Ascending aorta (tissue), 2 donors: Measurements from ENCODE around the gene PLEKHM2. TPM values are rescaled to one million over a fixed set of nuclear protein-coding genes. Genes with fewer than 3 reads are reported as not detected.

Source experiments
- DNase-seq, 2 donors: peaks; one replicate each; pipeline ENCODE4 v3.0.0-alpha.2; 2019; ENCODE audit warnings: low spot score in 2 of 2
- H3K27ac ChIP-seq, 2 donors: fragments of 200-600 bp; sonication (generic); one replicate each; pipeline ENCODE4 v1.5.1; 2016 to 2017; ENCODE audit warnings: mild to moderate bottlenecking in 1 of 2
- H3K27me3 ChIP-seq: fragments of 200-600 bp; sonication (generic); one replicate; pipeline ENCODE4 v1.5.1; 2017
- H3K36me3 ChIP-seq, 2 donors: fragments of 200-600 bp; sonication (generic); one replicate each; pipeline ENCODE4 v1.5.1; 2016
- H3K4me1 ChIP-seq, 2 donors: fragments of 200-600 bp; sonication (generic); one replicate each; pipeline ENCODE4 v1.5.1; 2016 to 2017; ENCODE audit warnings: mild to moderate bottlenecking in 1 of 2
- H3K4me3 ChIP-seq, 2 donors: fragments of 200-600 bp; sonication (generic); one replicate each; pipeline ENCODE4 v1.5.1; 2016 to 2017; ENCODE audit warnings: mild to moderate bottlenecking in 1 of 2
- H3K9me3 ChIP-seq, 2 donors: fragments of 200-600 bp; sonication (generic); one replicate each; pipeline ENCODE4 v1.5.1; 2016
- intact Hi-C: fragments of 100-400 bp; cut with DNase I; formaldehyde crosslinking; loops from one replicate; pipeline ENCODE4 v1.15.1; 2023
- total RNA-seq: library from RNA; depleted of rRNA; stranded (reverse); fragments of >200 nt; gene quantifications from one replicate; pipeline ENCODE4 v1.1.0, GENCODE V29; 2016
- TF ChIP-seq, protein P1 (sequence below), 3 experiments: fragments of 200-600 bp in 2 of 3; fragments of 450-650 bp in 1 of 3; sonication (generic) in 2 of 3; IDR thresholded peaks; one replicate each; pipeline ENCODE4 v1.5.1; 2016 to 2019; ENCODE audit warnings: antibody characterized with exemption in 3 of 3, mild to moderate bottlenecking in 1 of 3, moderate library complexity in 1 of 3

PLEKHM2 gene
- total RNA-seq, 1 donor from 2014 or later: 129 TPM

DNA sequence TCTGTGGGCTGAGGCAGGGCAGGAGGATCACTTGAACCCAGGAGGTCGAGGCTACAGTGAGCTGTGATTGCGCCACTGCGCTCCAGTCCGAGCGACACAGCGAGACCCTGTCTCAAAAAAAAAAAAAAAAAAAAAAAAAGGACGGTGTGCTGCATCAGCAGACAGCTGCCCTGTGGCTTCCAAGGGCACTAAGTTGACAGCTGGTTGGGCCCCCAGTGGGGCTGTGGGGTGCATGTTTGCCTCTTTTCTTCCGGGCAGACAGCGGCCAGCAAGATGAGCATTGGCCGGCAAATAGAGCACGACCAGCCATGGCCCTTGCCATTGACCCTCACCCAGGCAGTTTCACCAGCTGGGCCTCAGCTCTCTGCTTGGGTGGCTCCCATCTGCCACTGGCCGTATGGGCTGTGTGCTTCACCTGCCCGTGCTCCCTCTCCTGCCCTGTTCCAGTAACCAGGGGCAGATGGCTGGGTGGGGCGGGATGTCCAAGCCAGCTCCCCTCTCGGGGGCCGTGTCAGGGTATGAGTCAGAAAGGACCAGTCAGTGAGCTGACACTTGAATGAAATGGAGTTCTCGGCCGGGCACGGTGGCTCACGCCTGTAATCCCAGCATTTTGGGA, 39.6 kb downstream of the PLEKHM2 start:
- Histone ChIP-seq H3K9me3 (no peaks in the 10 kb centered on the region), H3K4me3 (no peak overlapping the region), H3K4me1 (no peaks in the 10 kb centered on the region), H3K27ac (no peak overlapping the region), H3K27me3 (no peaks in the 10 kb centered on the region), H3K36me3 (peaks cover 94 to 95% of the 10 kb centered on the region in 2 donors)
- DNase-seq: no peak
- TF ChIP-seq, protein P1, sequence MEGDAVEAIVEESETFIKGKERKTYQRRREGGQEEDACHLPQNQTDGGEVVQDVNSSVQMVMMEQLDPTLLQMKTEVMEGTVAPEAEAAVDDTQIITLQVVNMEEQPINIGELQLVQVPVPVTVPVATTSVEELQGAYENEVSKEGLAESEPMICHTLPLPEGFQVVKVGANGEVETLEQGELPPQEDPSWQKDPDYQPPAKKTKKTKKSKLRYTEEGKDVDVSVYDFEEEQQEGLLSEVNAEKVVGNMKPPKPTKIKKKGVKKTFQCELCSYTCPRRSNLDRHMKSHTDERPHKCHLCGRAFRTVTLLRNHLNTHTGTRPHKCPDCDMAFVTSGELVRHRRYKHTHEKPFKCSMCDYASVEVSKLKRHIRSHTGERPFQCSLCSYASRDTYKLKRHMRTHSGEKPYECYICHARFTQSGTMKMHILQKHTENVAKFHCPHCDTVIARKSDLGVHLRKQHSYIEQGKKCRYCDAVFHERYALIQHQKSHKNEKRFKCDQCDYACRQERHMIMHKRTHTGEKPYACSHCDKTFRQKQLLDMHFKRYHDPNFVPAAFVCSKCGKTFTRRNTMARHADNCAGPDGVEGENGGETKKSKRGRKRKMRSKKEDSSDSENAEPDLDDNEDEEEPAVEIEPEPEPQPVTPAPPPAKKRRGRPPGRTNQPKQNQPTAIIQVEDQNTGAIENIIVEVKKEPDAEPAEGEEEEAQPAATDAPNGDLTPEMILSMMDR (IDR thresholded peaks at IDR 0.05): no peak
- intact Hi-C loops: no loop called here

DNA sequence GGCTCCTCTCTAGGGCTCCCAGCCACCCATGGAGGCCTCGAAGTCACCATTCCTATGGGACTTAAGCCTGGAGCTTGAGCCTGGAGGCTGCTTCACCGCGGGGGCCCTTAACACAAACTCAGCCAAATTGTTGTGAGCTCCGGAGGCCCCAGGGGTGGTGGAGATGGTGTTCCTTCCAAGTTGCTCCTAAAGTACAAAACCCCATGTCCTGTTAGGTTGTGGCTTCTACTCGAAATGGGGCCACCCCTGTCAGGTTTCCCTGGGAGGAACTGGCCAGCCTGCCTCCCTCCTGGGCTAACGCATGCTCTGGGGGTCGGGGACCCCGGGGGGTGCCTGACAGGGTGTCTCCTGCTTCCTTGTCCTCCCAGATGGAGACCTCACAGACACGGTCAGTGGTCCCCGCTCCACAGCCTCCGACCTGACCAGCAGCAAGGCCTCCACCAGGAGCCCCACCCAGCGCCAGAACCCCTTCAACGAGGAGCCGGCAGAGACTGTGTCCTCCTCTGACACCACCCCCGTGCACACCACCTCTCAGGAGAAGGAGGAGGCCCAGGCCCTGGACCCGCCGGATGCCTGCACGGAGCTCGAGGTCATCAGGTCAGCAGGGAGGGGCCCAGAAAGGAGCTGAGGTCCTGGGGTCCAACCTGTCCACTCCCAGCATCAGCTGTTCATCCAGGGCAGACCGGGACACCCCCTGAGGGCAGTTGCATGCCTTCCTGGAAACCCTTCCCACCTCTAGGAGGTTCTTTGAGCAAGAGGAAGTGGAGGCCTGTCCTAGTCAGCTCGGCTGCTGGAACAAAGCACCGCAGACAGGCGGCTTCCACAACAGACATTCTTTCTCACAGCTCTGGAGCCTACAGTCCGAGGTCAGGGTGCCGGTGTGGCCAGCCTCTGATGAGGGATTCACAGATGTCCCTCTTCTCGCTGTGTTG, 41.1 kb downstream of the PLEKHM2 start:
- Histone ChIP-seq H3K27me3 (no peaks in the 10 kb centered on the region), H3K27ac (no peak overlapping the region), H3K4me3 (no peak overlapping the region), H3K4me1 (no peaks in the 10 kb centered on the region), H3K9me3 (no peaks in the 10 kb centered on the region), H3K36me3 (peaks cover 94% of the 10 kb centered on the region in 2 donors)
- DNase-seq: no peak
- intact Hi-C loops: no loop called here
- TF ChIP-seq, protein P1 (IDR thresholded peaks at IDR 0.05): no peak

DNA sequence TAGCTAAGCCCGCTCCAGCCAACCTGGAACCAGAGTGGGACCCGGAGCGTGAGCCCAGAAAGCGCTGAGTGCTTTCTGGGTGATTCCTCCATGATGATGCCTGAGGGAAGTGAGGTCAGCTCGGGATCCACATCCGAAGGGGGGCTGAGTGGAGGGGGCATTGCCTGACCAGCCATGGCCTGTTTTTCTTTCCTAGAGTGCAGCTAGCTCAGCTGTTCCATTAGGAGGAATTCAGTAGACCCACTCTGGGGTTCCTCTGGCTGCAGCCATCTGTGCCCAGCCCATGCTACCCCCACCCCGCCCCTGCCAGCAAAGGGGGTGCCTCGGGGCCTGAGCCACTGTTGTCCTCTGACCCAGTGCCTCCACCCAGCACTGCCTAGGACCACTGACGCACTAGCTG, 42.4 kb downstream of the PLEKHM2 start:
- DNase-seq: no peak
- Histone ChIP-seq H3K36me3 (peaks cover 94 to 96% of the 10 kb centered on the region in 2 donors), H3K4me3 (no peak overlapping the region), H3K27me3 (no peaks in the 10 kb centered on the region), H3K27ac (no peak overlapping the region), H3K4me1 (no peaks in the 10 kb centered on the region), H3K9me3 (no peaks in the 10 kb centered on the region)
- intact Hi-C loops: no loop called here
- TF ChIP-seq, protein P1 (IDR thresholded peaks at IDR 0.05): no peak

DNA sequence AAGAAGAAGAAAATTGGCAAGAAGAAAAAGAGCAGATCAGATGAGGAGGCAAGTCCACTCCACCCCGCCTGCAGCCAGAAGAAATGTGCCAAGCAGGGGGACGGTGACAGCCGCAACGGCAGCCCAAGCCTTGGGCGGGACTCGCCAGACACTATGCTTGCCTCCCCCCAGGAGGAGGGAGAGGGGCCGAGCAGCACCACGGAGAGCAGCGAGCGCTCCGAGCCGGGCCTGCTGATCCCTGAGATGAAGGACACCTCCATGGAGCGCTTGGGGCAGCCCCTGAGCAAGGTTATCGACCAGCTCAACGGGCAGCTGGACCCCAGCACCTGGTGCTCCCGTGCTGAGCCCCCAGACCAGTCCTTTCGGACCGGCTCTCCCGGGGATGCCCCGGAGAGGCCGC, 42.9 kb downstream of the PLEKHM2 start:
- Histone ChIP-seq H3K36me3 (peaks cover 94 to 96% of the 10 kb centered on the region in 2 donors), H3K9me3 (no peaks in the 10 kb centered on the region), H3K4me3 (no peak overlapping the region), H3K27ac (no peak overlapping the region), H3K4me1 (no peaks in the 10 kb centered on the region), H3K27me3 (no peaks in the 10 kb centered on the region)
- no peak for DNase-seq
- TF ChIP-seq, protein P1 (IDR thresholded peaks at IDR 0.05): no peak
- intact Hi-C loops: no loop called here

DNA sequence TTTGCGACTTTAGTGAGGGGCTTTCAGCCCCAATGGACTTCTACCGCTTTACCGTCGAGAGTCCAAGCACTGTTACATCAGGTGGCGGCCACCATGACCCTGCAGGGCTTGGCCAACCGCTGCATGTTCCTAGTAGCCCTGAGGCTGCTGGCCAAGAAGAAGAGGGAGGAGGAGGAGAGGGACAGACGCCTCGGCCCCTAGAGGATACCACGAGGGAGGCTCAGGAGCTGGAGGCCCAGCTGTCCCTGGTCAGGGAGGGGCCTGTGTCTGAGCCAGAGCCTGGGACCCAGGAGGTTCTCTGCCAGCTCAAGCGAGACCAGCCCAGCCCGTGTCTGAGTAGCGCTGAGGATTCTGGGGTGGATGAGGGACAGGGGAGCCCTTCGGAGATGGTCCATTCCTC, 43.3 kb downstream of the PLEKHM2 start:
- H3K36me3 ChIP-seq: peaks cover 94 to 97% of the 10 kb centered on the region in 2 donors
- no peak for DNase-seq
- no peak overlapping the region for H3K27ac ChIP-seq
- no peaks in the 10 kb centered on the region for H3K27me3 ChIP-seq
- intact Hi-C loops: no loop called here
- no peak overlapping the region for H3K4me3 ChIP-seq
- TF ChIP-seq, protein P1 (IDR thresholded peaks at IDR 0.05): no peak
- H3K4me1 ChIP-seq: no peaks in the 10 kb centered on the region
- no peaks in the 10 kb centered on the region for H3K9me3 ChIP-seq
